Mesodermal cell (in vitro differentiated cells): ENCODE measurements around the gene GLT8D1.

Experiments
- H3K27ac ChIP-seq: 2 replicates; pipeline ENCODE4 v1.7.0; 2013; ENCODE audit warnings: mild to moderate bottlenecking, low read depth, low read length, moderate library complexity; ENCODE audit not compliant: severe bottlenecking
- H3K36me3 ChIP-seq: 2 replicates; pipeline ENCODE4 v1.7.1; 2013; ENCODE audit warnings: mild to moderate bottlenecking, low read length, moderate library complexity; ENCODE audit not compliant: control insufficient read depth, insufficient read depth
- H3K4me1 ChIP-seq: one replicate; pipeline ENCODE4 v1.7.1; 2013; ENCODE audit warnings: mild to moderate bottlenecking, low read length; ENCODE audit not compliant: insufficient read depth, control insufficient read depth, poor library complexity, severe bottlenecking
- H3K4me3 ChIP-seq: 2 replicates; pipeline ENCODE4 v1.7.0; 2013; ENCODE audit warnings: low read length, control low read depth, mild to moderate bottlenecking; ENCODE audit not compliant: insufficient read depth, poor library complexity, severe bottlenecking; ENCODE audit errors: extremely low read depth
- H3K9me3 ChIP-seq: 2 replicates; pipeline ENCODE4 v1.7.1; 2013; ENCODE audit warnings: mild to moderate bottlenecking, low read length, moderate library complexity; ENCODE audit not compliant: control insufficient read depth
- WGBS, 2 experiments: methylation state at CpG; one replicate each; pipeline ENCODE4 v1.1.5; 2013; ENCODE audit warnings: missing lambda C conversion rate in 2 of 2; ENCODE audit not compliant: insufficient coverage in 2 of 2; 5-methylcytosine and 5-hydroxymethylcytosine counted together

Gene GLT8D1

DNA sequence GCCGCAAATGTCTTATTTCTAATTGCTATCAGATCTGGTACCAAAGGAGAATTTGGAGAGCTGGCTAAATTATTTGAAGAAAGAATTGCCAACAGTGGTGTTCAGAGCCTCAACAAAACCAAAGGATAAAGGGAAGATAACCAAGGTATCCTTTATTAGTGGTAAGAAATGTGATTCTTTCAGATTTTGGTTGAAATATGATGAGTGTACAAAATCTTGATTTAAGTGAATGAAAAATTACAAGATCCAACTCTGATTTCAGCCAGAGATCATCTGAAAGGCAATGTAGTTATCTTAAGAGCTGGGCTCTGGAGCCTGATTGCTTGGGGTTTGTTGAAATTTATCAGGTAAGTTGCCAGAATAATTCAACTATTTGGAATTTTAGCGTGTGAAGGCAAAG, 15.0 kb downstream of the GLT8D1 start:
- H3K9me3 ChIP-seq = no peaks in the 10 kb centered on the region
- no peak overlapping the region for H3K4me3 ChIP-seq
- peaks cover 87% of the 10 kb centered on the region for H3K36me3 ChIP-seq
- H3K27ac ChIP-seq = no peak overlapping the region
- peaks cover 5% of the 10 kb centered on the region for H3K4me1 ChIP-seq
- 91 to 100% methylated on average over 2 of the region's 2 CpGs for WGBS, 2 experiments

DNA sequence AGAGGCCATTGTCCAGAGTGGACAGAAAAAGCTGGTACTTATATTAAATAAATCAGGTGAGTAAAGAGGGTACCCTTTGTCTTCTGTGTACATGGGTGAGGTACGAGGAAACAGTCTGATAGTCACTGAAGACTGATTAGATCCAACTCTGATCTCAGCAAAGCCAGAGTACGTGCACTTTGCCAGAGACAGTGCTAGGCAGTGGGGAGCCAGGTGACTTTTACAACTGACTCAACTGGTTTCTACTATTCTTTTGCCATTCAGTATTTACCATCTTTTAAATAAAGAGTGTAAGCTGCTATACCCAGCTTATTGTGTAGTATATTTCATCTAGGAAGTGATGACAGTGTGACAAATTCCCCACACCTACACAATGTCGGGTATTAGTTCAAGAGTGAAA, 16.4 kb downstream of the GLT8D1 start:
- H3K4me3 ChIP-seq = no peak overlapping the region
- H3K27ac ChIP-seq = no peak overlapping the region
- H3K9me3 ChIP-seq = no peaks in the 10 kb centered on the region
- H3K36me3 ChIP-seq = peaks cover 75% of the 10 kb centered on the region
- H3K4me1 ChIP-seq = peaks cover 5% of the 10 kb centered on the region
- WGBS, 2 experiments = 100% methylated on average over 1 to 2 of the region's 3 CpGs

DNA sequence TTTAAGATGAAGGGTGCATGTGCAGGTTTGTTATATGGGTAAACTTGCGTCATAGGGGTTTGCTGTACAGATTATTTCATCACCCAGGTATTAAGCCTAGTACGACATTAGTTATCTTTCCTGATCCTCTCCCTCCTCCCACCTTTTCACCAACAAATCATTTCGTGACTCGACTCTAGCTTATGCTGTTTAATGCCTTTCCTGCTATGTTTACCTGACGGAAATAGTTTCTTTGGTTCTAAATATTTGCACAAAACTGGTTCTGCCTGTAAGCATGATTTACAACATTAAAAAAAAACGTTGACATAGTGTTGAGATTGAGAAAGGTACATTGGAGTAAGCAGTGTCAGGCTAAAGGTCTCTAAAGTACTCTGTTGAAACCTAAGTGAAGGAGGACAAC, 17.3 kb downstream of the GLT8D1 start:
- Histone ChIP-seq H3K9me3 (no peaks in the 10 kb centered on the region), H3K4me1 (peaks cover 5% of the 10 kb centered on the region), H3K36me3 (peaks cover 67% of the 10 kb centered on the region), H3K27ac (no peak overlapping the region), H3K4me3 (no peak overlapping the region)
- WGBS, 2 experiments = 91 to 94% methylated on average over 3 to 4 of the region's 6 CpGs

DNA sequence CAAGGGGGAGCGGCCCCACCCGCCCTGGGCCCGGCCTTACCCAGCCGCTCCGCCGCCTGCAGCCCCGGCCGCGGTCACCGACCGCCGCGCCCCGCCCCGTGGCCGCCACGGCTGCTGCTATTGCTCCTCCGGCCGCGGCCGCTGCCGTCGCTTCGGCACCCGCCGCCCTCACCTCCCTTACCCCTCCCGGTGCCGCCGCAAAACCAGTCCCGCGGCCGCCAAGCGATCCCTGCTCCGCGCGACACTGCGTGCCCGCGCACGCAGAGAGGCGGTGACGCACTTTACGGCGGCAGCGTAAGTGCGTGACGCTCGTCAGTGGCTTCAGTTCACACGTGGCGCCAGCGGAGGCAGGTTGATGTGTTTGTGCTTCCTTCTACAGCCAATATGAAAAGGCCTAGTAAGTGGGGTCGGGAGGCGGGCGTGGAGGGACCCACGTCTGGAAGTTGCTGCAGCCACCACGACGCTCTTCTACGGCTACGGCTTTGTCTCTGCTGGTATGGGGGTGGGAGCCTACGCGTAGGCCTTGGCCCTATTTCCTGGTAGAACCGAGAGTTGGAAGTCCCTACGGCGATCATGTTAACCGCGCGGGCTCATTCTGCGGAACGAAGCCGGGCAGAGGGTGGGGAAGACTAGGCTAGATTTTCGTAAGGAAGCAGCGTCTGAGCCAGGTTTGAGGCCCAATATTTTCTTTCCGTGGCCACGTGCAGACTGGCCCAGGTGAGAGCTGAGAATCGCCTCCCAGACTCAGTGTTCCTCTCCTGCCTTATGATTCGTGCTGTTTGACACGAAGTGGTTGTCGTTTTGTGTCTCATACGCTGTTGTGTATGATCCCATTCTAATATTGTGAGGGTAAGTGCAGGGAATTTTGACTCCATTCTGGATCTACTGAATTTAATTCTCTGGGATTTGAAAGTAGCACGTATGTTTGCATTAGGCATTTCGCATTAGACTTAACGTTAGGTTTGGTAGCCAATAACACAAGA, 19.6 kb downstream of the GLT8D1 start, which contains the start of the genes GNL3 and PBRM1:
Gene GNL3, plus strand, starts transcription at position 324 of the 983 bp plus-strand sequence. Its CDS starts 61 bp downstream, at position 385.
Gene PBRM1, minus strand, starts transcription at position 205 of the 983 bp plus-strand sequence.
- 0 to 1% methylated on average over 35 to 73 of the region's 82 CpGs for WGBS, 2 experiments
- Histone ChIP-seq H3K4me1 (peaks cover 5% of the 10 kb centered on the region), H3K27ac (peak within 1 kb of the TSS; percentile 97), H3K36me3 (peaks cover 54% of the 10 kb centered on the region), H3K9me3 (no peaks in the 10 kb centered on the region), H3K4me3 (peak within 1 kb of the TSS; percentile 90)

DNA sequence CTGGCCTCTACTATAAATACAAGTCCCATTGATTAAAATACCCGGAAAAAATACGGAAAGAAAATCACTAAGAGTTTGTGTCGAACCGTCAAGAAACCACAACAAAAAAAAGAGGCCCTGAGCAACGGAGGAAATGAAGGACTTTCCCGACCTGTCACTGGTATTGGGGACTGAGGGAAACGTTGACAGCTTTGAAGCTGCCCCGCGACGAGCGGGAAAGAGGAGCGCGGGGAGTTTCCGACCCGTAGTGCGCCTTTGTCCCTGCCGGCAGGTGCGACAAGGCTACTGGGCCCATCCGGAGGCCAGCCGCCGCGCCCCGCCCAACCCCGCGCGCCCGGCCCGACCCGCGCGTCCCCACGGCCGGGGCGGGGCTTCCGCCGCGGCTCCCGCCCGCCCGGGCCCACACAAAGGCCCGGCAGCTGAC, 20.3 kb downstream of the GLT8D1 start:
- H3K27ac ChIP-seq = peak overlapping the region; percentile 97
- peaks cover 5% of the 10 kb centered on the region for H3K4me1 ChIP-seq
- H3K9me3 ChIP-seq = no peaks in the 10 kb centered on the region
- H3K36me3 ChIP-seq = peaks cover 53% of the 10 kb centered on the region
- 0% methylated on average over 14 to 21 of the region's 41 CpGs for WGBS, 2 experiments
- peak overlapping the region; percentile 90 for H3K4me3 ChIP-seq

DNA sequence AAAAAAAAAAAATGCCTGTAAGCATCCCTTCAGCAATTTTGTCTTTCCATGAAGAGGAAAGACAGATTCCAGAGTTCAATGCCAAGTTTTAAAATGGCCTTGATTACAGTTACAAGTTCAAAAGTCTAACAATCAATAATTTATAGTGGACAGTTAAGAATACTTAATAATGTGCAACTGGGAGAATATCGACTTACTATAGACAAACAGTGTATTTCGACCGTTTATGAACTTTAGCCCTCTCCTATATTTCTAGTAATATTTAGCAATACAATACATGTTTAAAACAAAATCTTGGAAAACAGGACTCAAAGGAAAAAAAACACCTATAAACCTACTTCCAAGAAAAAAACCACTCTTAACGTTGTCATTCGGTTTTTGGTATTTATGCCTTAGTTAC, 21.4 kb downstream of the GLT8D1 start:
- Histone ChIP-seq H3K36me3 (peaks cover 53% of the 10 kb centered on the region), H3K9me3 (no peaks in the 10 kb centered on the region), H3K27ac (no peak overlapping the region), H3K4me1 (peaks cover 5% of the 10 kb centered on the region), H3K4me3 (peak overlapping the region; percentile 90)
- no CpG with 5 or more reads among the region's 5 CpGs for WGBS, 2 experiments

DNA sequence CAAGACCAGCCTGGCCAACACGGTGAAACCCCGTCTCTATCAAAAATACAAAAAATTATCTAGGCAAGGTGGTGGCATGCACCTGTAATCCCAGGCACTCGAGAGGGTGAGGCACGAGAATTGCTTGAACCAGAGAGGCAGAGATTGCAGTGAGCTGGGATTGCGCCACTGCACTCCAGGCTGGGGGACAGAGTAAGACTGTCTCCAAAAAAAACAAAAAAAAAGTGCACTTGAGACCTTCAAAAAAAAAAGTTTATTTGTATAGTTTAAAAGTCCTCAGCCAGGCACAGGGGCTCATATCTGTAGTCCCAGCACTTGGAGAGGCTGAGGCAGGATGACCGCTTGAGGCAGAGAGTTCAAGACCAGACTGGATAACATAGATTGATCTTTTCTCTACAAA, 22.0 kb downstream of the GLT8D1 start:
- Histone ChIP-seq H3K4me1 (peaks cover 5% of the 10 kb centered on the region), H3K9me3 (no peaks in the 10 kb centered on the region), H3K4me3 (no peak overlapping the region), H3K27ac (no peak overlapping the region), H3K36me3 (peaks cover 53% of the 10 kb centered on the region)
- 78 to 100% methylated on average over 2 to 3 of the region's 6 CpGs for WGBS, 2 experiments

DNA sequence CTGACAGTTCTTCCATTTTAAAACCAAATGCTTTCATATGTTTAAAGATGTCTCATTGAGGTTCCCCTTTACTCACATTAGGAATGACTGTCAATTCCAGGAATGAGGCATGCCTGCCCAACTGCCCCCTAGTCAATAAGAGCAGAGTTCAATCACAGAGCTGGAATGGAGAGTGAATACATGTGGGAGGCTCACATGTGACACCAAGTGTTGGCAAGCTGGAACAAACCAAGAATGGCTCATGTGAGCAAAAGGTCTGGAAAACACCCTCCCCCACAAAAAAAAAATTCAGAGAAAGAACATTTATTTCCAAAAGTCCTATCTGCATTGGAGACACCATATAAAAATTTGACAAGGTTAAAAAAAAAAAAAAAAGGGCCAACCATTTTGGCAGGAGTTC, 23.6 kb downstream of the GLT8D1 start:
- H3K27ac ChIP-seq = no peak overlapping the region
- no peaks in the 10 kb centered on the region for H3K4me1 ChIP-seq
- H3K4me3 ChIP-seq = no peak overlapping the region
- no peaks in the 10 kb centered on the region for H3K9me3 ChIP-seq
- peaks cover 52% of the 10 kb centered on the region for H3K36me3 ChIP-seq

DNA sequence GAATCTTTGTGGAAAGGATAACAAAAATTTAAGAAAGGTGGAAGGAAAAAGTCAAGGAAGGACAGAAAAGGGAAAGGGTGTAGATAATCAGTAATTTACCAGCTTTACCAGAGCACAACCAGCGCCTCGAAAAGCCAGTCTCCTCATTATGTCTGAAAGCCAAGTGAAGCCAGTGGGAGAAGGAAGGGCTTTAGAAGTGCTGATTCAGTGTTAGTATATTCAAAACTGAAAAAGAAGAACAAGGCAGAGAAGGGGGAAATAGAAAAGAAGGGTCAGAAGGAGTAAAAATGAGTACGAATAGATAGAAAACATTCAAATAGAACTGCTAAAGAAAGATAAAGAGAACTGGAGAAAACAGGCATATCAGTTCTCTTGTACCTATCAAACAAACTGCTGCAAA, 24.0 kb downstream of the GLT8D1 start:
- Histone ChIP-seq H3K4me3 (no peak overlapping the region), H3K36me3 (peaks cover 52% of the 10 kb centered on the region), H3K27ac (no peak overlapping the region), H3K4me1 (no peaks in the 10 kb centered on the region), H3K9me3 (no peaks in the 10 kb centered on the region)
- 88 to 94% methylated on average over 1 to 2 of the region's 3 CpGs for WGBS, 2 experiments

DNA sequence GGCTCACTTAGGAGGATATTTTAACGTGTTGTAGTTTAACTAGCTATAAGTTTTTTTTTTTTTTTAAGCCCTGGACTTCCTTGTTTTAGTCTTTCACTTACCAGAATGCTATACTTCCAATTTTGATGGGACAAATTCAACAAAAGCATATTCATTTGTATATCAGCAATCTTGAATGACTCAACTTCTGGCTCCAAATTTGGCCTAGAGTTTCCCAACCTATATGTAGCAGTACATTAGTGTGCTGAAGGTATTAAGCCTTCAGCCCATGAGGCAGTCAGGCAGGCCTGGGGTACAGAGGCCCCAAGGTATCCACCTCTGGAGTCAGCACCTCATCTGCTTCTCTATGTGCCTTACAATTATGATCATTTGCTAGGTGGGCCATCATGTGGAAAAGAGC, 25.8 kb downstream of the GLT8D1 start:
- H3K36me3 ChIP-seq = peaks cover 69% of the 10 kb centered on the region
- WGBS, 2 experiments = no CpG with 5 or more reads among the region's 1 CpG
- no peak overlapping the region for H3K4me3 ChIP-seq
- no peak overlapping the region for H3K27ac ChIP-seq
- no peaks in the 10 kb centered on the region for H3K9me3 ChIP-seq
- H3K4me1 ChIP-seq = no peaks in the 10 kb centered on the region

DNA sequence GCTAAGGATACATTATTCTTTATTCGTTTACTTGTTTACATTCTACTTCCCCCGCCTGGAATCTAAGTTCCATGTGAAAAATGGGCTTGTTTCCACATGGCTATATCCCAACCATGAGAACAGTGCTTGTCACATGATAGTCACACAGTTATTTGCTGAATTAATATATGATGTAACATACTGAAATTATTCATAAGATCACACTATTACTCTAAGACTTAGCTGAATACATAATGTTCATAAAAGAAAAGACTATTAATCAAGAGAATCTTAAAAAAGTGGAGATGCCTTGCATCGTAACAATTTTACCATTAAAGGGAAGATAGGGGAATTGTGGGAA, 26.4 kb downstream of the GLT8D1 start:
- no peak overlapping the region for H3K4me3 ChIP-seq
- no peak overlapping the region for H3K27ac ChIP-seq
- peaks cover 72% of the 10 kb centered on the region for H3K36me3 ChIP-seq
- no peaks in the 10 kb centered on the region for H3K9me3 ChIP-seq
- no peaks in the 10 kb centered on the region for H3K4me1 ChIP-seq
- 86% methylated on average over 1 of the region's 3 CpGs; no CpG with 5 or more reads in 1 of the 2 experiments for WGBS, 2 experiments
